ENCODE measurements around the gene R3HDM1.

DNA sequence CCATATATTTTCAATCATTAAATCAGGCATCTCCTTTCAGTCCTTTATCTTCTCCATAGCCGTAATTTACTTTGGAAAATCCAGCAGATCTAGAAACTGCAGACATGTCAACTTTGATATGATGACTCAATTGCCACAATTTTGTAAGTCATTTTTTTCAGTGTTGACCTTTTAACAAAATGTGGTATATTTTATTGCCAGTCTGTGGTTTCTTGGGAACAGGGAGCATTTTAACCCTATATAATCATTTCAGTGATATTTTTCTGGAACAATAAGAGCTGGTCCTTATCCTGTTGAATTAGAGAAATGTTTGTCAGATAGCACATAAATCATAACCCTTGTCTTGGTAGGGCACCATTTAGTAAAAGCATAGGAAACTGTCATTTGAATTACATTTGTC, 119.4 kb downstream of the R3HDM1 start:
- no peak for TF ChIP-seq CTCF (IDR thresholded peaks at IDR 0.05)
- no peak for TF ChIP-seq ZFX (IDR thresholded peaks at IDR 0.05; ENCODE audit: borderline replicate concordance)
